Activated naive CD4-positive, alpha-beta T cell treated with anti-CD3 and anti-CD28 coated beads, Interleukin-2, amount 50 U/mL, for 24 hours (primary cell): ENCODE results near the gene UNC5B.

Source experiments
- H3K27ac Mint-ChIP-seq: one replicate; pipeline ENCODE4 v1.8.0; 2021; ENCODE audit warnings: mild to moderate bottlenecking, mixed read lengths
- H3K27me3 Mint-ChIP-seq: one replicate; pipeline ENCODE4 v1.8.0; 2021; ENCODE audit warnings: mixed read lengths
- H3K36me3 Mint-ChIP-seq: one replicate; pipeline ENCODE4 v1.8.0; 2021; ENCODE audit warnings: mixed read lengths
- H3K4me1 Mint-ChIP-seq: one replicate; pipeline ENCODE4 v1.8.0; 2021; ENCODE audit warnings: mixed read lengths
- H3K4me3 Mint-ChIP-seq: one replicate; pipeline ENCODE4 v1.8.0; 2021; ENCODE audit warnings: mild to moderate bottlenecking, mixed read lengths
- H3K9me3 Mint-ChIP-seq: one replicate; pipeline ENCODE4 v1.8.0; 2021; ENCODE audit warnings: mixed read lengths

UNC5B gene

GRCh38 chr10:71212318-71213126 is at the start of gene UNC5B:
UNC5B (plus strand) TSS chr10:71212570; CDS start chr10:71212986, 416 bp downstream.
- Mint-ChIP-seq H3K36me3 (no peaks in the 10 kb centered on the region), H3K27ac (no peak within 1 kb of the TSS), H3K27me3 (peaks cover 40% of the 10 kb centered on the region), H3K9me3 (no peaks in the 10 kb centered on the region), H3K4me3 (peak within 1 kb of the TSS; percentile 66), H3K4me1 (peaks cover 8% of the 10 kb centered on the region)

- H3K4me3 Mint-ChIP-seq: no peak overlapping the region
- no peaks in the 10 kb centered on the region for H3K27me3 Mint-ChIP-seq
- no peaks in the 10 kb centered on the region for H3K36me3 Mint-ChIP-seq
- no peaks in the 10 kb centered on the region for H3K9me3 Mint-ChIP-seq
- H3K4me1 Mint-ChIP-seq: no peaks in the 10 kb centered on the region
- H3K27ac Mint-ChIP-seq: no peak overlapping the region
Measured at GRCh38 chr10:71173466-71173865, 38.9 kb upstream of the UNC5B start.

GRCh38 chr10:71176661-71177060 is 35.7 kb upstream of the UNC5B start:
- Mint-ChIP-seq H3K4me1 (no peaks in the 10 kb centered on the region), H3K4me3 (no peak overlapping the region), H3K27ac (no peak overlapping the region), H3K27me3 (no peaks in the 10 kb centered on the region), H3K36me3 (no peaks in the 10 kb centered on the region), H3K9me3 (no peaks in the 10 kb centered on the region)

GRCh38 chr10:71177651-71178199 is 34.6 kb upstream of the UNC5B start:
- Mint-ChIP-seq H3K27ac (no peak overlapping the region), H3K9me3 (no peaks in the 10 kb centered on the region), H3K36me3 (no peaks in the 10 kb centered on the region), H3K27me3 (no peaks in the 10 kb centered on the region), H3K4me3 (no peak overlapping the region), H3K4me1 (no peaks in the 10 kb centered on the region)

GRCh38 chr10:71178880-71179279 is 33.5 kb upstream of the UNC5B start:
- no peak overlapping the region for H3K27ac Mint-ChIP-seq

GRCh38 chr10:71179382-71179781 is 33.0 kb upstream of the UNC5B start:
- Mint-ChIP-seq H3K9me3 (no peaks in the 10 kb centered on the region), H3K4me3 (no peak overlapping the region), H3K4me1 (no peaks in the 10 kb centered on the region), H3K27ac (no peak overlapping the region), H3K27me3 (no peaks in the 10 kb centered on the region), H3K36me3 (no peaks in the 10 kb centered on the region)

More at GRCh38 chr10:71178880-71179279, 33.5 kb upstream of the UNC5B start:
- Mint-ChIP-seq H3K4me1 (no peaks in the 10 kb centered on the region), H3K36me3 (no peaks in the 10 kb centered on the region), H3K9me3 (no peaks in the 10 kb centered on the region), H3K27me3 (no peaks in the 10 kb centered on the region), H3K4me3 (no peak overlapping the region)

- Mint-ChIP-seq H3K27me3 (no peaks in the 10 kb centered on the region), H3K36me3 (no peaks in the 10 kb centered on the region), H3K9me3 (no peaks in the 10 kb centered on the region), H3K4me3 (no peak overlapping the region), H3K27ac (no peak overlapping the region), H3K4me1 (no peaks in the 10 kb centered on the region)
Measured at GRCh38 chr10:71184421-71184820, 27.9 kb upstream of the UNC5B start.

- no peaks in the 10 kb centered on the region for H3K36me3 Mint-ChIP-seq
- H3K4me3 Mint-ChIP-seq: no peak overlapping the region
- H3K27ac Mint-ChIP-seq: no peak overlapping the region
- no peaks in the 10 kb centered on the region for H3K4me1 Mint-ChIP-seq
- no peaks in the 10 kb centered on the region for H3K27me3 Mint-ChIP-seq
- no peaks in the 10 kb centered on the region for H3K9me3 Mint-ChIP-seq
Measured at GRCh38 chr10:71185209-71185608, 27.2 kb upstream of the UNC5B start.

- peaks cover 2% of the 10 kb centered on the region for H3K27me3 Mint-ChIP-seq
- no peaks in the 10 kb centered on the region for H3K4me1 Mint-ChIP-seq
- H3K9me3 Mint-ChIP-seq: no peaks in the 10 kb centered on the region
- H3K36me3 Mint-ChIP-seq: no peaks in the 10 kb centered on the region
- H3K4me3 Mint-ChIP-seq: no peak overlapping the region
- H3K27ac Mint-ChIP-seq: no peak overlapping the region
Measured at GRCh38 chr10:71187197-71187596, 25.2 kb upstream of the UNC5B start.

- H3K27me3 Mint-ChIP-seq: peaks cover 2% of the 10 kb centered on the region
- no peaks in the 10 kb centered on the region for H3K9me3 Mint-ChIP-seq
- H3K27ac Mint-ChIP-seq: no peak overlapping the region
- no peak overlapping the region for H3K4me3 Mint-ChIP-seq
- H3K4me1 Mint-ChIP-seq: no peaks in the 10 kb centered on the region
- H3K36me3 Mint-ChIP-seq: no peaks in the 10 kb centered on the region
Measured at GRCh38 chr10:71187600-71187999, 24.8 kb upstream of the UNC5B start.

- Mint-ChIP-seq H3K4me1 (no peaks in the 10 kb centered on the region), H3K4me3 (no peak overlapping the region), H3K27me3 (peaks cover 2% of the 10 kb centered on the region), H3K36me3 (no peaks in the 10 kb centered on the region), H3K9me3 (no peaks in the 10 kb centered on the region), H3K27ac (no peak overlapping the region)
Measured at GRCh38 chr10:71188201-71188600, 24.2 kb upstream of the UNC5B start.

- Mint-ChIP-seq H3K4me3 (no peak overlapping the region), H3K9me3 (no peaks in the 10 kb centered on the region), H3K27ac (peak overlapping the region; percentile 74), H3K36me3 (no peaks in the 10 kb centered on the region), H3K27me3 (peaks cover 4% of the 10 kb centered on the region), H3K4me1 (no peaks in the 10 kb centered on the region)
Measured at GRCh38 chr10:71191019-71191418, 21.4 kb upstream of the UNC5B start.

- no peaks in the 10 kb centered on the region for H3K9me3 Mint-ChIP-seq
- H3K27ac Mint-ChIP-seq: no peak overlapping the region
- H3K4me1 Mint-ChIP-seq: no peaks in the 10 kb centered on the region
- no peaks in the 10 kb centered on the region for H3K36me3 Mint-ChIP-seq
- no peak overlapping the region for H3K4me3 Mint-ChIP-seq
- H3K27me3 Mint-ChIP-seq: peaks cover 4% of the 10 kb centered on the region
Measured at GRCh38 chr10:71191551-71192076, 20.8 kb upstream of the UNC5B start.

GRCh38 chr10:71193516-71193915 is 18.9 kb upstream of the UNC5B start:
- no peak overlapping the region for H3K27ac Mint-ChIP-seq
- peaks cover 4% of the 10 kb centered on the region for H3K27me3 Mint-ChIP-seq

GRCh38 chr10:71197955-71198354 is 14.4 kb upstream of the UNC5B start:
- H3K4me1 Mint-ChIP-seq: no peaks in the 10 kb centered on the region
- H3K36me3 Mint-ChIP-seq: no peaks in the 10 kb centered on the region
- peaks cover 5% of the 10 kb centered on the region for H3K9me3 Mint-ChIP-seq
- H3K4me3 Mint-ChIP-seq: no peak overlapping the region
- peaks cover 9% of the 10 kb centered on the region for H3K27me3 Mint-ChIP-seq
- H3K27ac Mint-ChIP-seq: no peak overlapping the region

More at GRCh38 chr10:71193516-71193915, 18.9 kb upstream of the UNC5B start:
- no peaks in the 10 kb centered on the region for H3K4me1 Mint-ChIP-seq
- no peak overlapping the region for H3K4me3 Mint-ChIP-seq
- H3K36me3 Mint-ChIP-seq: no peaks in the 10 kb centered on the region
- peaks cover 5% of the 10 kb centered on the region for H3K9me3 Mint-ChIP-seq

- no peak overlapping the region for H3K27ac Mint-ChIP-seq
- peaks cover 12% of the 10 kb centered on the region for H3K27me3 Mint-ChIP-seq
- H3K9me3 Mint-ChIP-seq: peaks cover 5% of the 10 kb centered on the region
- no peaks in the 10 kb centered on the region for H3K4me1 Mint-ChIP-seq
- no peaks in the 10 kb centered on the region for H3K36me3 Mint-ChIP-seq
- H3K4me3 Mint-ChIP-seq: no peak overlapping the region
Measured at GRCh38 chr10:71201849-71202248, 10.5 kb upstream of the UNC5B start.
